ENCODE measurements around the gene KCTD16.

DNA sequence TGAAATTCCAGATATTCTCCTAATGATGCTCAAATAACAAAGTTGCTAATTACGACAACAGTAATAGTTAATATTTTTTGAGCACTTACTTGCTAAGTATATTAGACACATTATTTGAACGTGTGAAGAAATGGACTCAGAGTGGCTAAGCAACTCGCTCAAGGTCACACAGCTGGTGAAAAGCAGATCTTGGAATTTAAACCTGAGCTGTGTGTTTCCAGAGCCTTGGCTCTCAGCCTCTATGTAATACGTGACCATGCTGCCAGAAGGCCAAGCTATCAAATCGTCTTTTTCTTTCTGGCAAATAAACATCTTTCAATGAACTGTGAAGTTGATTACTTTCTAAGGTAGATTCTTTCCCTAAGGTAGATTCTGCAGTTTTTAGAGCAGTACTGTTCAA lies 61.6 kb downstream of the KCTD16 start:
- no peak for TF ChIP-seq EZH2phosphoT487 (IDR thresholded peaks at IDR 0.05; ENCODE audit: low read length)
- no peak for TF ChIP-seq EZH2 (optimal IDR thresholded peaks at IDR 0.05; ENCODE audit: low read depth, low read length)
